Activated CD8-positive, alpha-beta memory T cell treated with anti-CD3 and anti-CD28 coated beads, Interleukin-2, amount 50 U/mL, for 4 hours (primary cell): Measurements from ENCODE around the gene PLXND1.
"Not testable (repeated sequence)": the region's sequence is repeated elsewhere in the genome, so short reads cannot be mapped to it uniquely, and the experiment has no call there.

Source experiments
- DNase-seq: peaks from one replicate; pipeline ENCODE4 v3.0.0-alpha.2; 2020

PLXND1 gene, protein sequence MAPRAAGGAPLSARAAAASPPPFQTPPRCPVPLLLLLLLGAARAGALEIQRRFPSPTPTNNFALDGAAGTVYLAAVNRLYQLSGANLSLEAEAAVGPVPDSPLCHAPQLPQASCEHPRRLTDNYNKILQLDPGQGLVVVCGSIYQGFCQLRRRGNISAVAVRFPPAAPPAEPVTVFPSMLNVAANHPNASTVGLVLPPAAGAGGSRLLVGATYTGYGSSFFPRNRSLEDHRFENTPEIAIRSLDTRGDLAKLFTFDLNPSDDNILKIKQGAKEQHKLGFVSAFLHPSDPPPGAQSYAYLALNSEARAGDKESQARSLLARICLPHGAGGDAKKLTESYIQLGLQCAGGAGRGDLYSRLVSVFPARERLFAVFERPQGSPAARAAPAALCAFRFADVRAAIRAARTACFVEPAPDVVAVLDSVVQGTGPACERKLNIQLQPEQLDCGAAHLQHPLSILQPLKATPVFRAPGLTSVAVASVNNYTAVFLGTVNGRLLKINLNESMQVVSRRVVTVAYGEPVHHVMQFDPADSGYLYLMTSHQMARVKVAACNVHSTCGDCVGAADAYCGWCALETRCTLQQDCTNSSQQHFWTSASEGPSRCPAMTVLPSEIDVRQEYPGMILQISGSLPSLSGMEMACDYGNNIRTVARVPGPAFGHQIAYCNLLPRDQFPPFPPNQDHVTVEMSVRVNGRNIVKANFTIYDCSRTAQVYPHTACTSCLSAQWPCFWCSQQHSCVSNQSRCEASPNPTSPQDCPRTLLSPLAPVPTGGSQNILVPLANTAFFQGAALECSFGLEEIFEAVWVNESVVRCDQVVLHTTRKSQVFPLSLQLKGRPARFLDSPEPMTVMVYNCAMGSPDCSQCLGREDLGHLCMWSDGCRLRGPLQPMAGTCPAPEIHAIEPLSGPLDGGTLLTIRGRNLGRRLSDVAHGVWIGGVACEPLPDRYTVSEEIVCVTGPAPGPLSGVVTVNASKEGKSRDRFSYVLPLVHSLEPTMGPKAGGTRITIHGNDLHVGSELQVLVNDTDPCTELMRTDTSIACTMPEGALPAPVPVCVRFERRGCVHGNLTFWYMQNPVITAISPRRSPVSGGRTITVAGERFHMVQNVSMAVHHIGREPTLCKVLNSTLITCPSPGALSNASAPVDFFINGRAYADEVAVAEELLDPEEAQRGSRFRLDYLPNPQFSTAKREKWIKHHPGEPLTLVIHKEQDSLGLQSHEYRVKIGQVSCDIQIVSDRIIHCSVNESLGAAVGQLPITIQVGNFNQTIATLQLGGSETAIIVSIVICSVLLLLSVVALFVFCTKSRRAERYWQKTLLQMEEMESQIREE (N-terminal part only)

DNA sequence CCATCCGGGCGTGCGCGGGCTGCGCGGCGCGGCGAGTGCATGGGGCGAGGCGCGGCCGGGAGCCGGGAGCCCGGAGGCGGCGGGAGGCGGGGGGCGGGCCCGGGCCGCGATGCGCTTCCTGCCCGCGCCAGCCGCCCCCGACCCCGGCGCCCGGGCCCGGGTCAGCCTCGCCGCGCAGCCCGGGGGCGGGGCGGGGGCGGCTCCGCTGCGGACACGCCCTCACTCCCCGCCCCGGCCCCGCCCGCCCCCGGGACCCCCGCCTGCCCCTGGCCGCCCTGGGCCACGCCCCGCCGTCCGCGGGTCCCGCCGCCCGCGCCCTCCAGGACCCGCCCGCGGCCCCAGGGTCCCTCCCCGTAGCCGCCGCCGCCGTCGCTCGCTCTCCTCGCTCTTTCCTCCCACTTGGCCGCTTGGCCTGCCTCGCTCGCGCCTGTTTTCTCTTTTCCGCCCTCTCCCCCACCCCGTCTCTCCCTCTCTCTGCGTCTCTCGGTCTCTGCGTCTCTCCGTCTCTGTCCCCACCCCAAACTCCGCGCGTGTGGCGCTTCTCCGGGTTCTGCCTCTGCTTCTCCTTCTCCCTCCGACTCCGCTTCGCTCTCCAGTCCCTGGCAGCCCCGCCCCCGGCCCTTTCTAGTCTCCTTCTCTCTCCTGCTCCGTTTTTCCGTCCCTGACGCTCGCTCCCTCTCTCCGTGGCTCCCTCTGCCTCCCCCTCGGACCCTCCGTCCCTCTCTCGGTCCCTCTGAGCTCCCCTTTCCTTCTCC, at the start of gene PLXND1:
Gene PLXND1 (minus strand): TSS at position 41 of the 755 bp plus-strand sequence. CDS start 37 bp downstream, at position 4.
- peak; percentile 53 for DNase-seq

DNA sequence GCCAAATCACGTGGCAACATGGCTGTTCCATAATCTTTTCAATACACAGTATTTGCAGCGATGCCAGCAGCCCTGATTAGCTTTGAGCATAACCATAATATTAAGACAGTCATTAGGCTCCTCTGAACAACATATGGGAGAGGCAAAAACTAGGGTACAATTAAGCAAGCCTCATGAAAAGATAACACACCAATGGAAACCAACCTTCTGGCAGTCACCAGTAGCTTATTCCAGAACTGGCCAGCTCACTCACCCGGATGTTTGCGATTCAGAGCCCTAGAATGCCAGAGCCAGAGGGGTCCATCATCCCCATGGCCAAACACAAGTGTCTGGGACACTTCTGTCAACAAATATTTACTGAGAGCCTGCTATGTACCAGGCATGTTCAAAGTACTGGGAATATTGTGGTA, 48.8 kb upstream of the PLXND1 start:
- DNase-seq = no peak

DNA sequence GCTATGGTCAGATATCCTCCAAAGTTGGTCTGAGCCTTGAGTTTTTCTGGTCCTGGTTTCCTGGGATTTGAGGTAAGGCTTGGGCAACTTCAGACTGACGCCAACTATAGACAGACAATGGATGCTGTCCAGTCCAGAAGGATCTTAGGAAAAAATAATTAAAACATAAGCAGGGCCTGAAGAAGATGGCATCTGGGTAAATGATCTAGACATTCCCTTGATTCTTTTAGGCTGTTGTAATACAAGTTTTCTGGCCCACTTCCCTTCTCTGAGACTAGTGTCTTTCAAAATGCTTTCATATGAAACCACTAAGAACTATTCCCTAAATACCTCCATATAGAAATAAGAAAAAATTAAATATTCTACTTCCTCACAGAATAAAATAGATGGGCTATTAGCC, 47.7 kb upstream of the PLXND1 start:
- DNase-seq = no peak

DNA sequence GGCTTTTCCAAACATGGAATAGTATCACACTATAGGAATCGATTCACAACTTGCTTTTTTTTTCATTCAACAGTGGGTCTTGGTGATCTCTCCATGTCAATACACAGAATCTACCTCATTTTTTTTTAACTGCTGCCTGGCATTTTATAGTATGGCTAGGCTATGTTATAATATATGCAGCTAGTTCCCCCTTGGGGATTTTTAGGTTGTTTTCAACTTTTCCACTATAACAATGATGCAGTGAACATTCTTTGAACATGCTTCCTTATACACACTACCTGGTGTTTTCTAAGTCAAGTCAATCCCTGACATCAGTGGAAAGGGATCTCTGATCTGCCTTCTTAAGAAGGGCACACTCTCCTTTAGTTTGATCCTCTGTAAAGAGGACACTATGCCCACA, 46.5 kb upstream of the PLXND1 start:
- no peak for DNase-seq

DNA sequence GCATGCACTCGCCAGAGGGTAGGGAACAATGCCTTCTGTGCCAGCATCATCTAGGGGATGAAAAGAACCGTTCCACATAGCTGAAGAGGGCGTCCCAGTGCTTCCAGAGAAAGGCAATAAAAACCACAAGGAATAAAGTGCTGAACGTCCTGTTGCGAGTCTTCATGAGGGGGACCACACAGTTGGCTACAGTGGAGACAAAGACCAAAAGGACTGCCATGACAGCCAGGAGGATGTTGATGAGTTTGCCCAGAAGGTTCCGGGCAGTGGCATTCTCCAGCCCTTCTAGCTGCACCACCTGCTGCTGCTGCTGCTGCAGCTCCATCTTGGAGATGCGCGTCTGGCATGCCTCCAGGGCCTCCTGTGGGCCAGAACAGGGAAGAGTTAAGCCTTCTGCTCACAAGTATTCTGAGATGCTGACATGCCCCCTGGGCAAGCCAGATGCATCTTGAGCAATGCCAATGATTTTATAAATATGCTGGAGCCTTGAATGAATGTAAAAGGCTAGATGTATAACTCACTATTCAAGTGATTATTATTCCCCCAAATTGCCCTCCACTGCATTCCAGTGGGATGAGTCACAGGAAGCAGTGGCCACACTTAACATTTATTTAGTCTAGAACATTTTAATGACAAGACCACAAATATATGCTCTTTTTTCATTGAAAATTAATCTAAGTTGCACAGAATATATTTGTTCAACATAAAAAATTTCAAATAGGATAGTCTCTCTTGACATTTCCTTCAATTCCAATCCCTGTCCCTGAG, 45.1 kb upstream of the PLXND1 start:
- no peak for DNase-seq

DNA sequence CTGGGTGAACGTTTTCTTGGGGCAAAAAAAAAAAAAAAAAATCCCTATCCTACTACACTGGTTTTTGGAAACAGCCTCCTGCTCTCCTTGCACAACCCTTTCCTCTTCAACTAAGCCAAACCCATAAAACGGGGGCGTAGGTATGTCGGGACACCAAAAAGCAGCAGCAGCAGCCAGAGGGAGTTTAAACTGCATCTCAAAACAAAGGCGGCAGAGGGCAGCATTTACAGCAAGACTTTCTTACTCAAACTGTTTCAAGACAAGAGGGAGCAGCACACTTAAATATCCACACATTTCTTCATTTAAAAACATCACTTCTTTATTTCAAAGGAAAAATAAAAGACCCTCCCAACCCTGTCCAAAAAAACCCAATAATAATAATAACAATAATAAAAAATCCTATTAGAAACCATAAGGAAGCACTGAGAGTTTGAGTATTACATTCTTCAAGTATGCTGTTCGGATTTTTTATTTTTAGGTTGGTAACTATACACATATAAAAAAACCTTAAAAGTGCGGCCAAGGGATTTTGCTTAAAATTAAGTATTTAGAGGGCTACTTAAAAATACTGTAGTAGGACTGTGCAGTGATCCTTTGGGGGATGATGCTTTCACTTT, 43.9 kb upstream of the PLXND1 start:
- peak; percentile 51 for DNase-seq

DNA sequence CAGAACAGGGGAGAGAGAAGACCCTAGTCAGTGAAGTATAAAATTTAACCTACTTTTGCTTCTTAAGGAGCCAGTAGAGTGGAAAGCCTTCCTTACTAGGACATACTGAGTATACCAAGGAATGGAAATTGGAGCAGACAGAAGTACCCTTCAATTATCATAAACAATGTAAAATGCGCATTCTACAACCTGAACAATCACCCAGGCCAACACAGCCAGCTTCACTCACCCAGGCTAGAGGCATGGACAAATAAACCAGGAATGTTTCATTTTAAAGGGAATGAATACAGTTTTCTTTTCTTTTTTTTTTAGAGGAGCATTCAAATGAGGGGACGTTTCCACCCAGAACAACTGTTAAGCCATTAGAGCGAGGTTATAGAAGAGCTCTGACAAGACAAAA, 41.9 kb upstream of the PLXND1 start:
- no peak for DNase-seq

DNA sequence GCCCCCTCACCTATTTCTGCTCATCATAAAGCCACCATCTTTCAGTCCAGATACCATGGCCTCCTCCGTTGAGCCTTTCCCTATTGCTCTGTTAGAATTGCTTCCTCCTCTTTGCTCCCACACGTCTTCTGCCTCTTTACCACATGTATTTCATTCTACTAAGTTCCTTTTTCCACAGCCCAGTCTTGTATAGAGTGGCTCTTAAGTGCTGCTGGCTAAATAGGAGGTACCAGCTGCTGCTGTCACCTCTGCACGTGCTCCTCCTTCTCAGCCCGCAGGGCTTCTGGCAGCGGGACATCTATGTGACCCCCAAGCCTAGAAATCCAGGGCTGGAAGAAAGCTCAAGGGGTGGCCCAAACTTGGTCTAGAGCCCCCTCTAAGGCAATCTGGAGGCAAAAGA, 38.8 kb upstream of the PLXND1 start:
- DNase-seq = no peak

DNA sequence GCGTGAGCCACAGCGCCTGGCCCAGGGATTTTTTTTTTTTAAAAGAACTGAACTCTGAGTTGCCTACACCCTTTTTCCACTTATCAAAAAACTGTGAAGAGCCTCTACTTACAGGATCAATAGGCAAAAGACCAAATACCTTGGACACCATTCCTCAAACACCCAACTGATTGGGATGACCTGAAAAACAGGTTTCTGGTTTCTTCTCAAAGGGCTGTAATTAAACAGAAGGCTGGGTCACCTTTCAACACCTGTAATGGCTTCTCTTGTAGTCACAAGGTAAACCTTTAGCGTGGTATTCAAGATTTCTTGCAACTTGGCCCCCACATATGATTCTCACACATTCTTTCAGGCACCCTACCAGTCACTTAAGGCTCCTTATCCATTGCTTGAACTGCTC, 38.4 kb upstream of the PLXND1 start:
- no peak for DNase-seq

DNA sequence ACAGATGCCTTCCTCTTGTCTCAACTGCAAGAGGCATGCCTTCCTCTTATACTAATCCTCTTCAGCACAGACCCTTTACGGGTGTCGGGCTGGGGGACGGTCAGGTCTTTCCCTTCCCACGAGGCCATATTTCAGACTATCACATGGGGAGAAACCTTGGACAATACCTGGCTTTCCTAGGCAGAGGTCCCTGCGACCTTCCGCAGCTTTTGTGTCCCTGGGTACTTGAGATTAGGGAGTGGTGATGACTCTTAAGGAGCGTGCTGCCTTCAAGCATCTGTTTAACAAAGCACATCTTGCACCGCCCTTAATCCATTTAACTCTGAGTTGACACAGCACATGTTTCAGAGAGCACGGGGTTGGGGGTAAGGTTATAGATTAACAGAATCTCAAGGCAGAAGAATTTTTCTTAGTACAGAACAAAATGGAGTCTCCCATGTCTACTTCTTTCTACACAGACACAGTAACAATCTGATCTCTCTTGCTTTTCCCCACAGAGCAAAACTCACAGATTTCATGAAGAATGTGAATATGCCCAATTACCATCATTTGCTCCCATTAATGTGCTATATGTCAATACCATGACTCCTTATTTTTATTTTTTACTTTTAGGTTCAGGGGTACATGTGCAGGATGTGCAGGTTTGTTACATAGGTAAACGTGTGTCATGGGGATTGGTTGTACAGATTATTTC, 35.2 kb upstream of the PLXND1 start:
- DNase-seq = not testable (repeated sequence)

DNA sequence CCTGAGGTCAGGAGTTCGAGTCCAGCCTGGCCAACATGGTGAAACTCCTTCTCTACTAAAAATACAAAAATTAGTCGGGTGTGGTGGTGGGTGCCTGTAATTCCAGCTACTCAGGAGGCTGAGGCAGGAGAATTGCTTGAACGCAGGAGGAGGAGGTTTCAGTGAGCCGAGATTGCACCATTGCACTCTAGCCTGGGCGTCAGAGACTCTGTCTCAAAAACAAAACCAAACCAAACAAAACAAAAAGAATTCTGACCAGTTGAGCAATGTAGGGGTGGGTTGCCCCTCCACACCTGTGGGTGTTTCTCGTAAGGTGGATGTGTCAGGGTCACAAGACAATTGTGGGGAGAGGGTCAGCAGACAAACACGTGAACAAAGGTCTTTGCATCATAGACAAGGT, 34.5 kb upstream of the PLXND1 start:
- not testable (repeated sequence) for DNase-seq

DNA sequence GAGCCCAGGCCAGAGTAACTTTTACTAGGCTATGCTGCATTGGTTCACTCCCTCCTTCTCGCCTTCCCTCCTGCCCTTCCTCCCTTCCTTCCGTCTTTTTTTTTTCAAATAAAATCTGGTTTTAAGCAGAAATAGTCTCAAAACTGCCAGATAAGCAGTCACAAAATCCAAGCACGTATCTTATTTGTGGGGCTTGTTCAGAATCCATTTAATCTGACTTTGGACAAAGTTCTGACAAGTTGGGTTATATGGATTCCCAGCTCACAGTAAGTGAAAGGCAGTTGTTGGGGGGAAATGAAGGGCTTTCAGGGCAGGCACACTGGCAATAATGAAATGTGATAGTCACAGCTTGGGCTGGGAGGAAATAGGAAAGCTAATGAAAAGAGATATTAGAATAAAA, 32.0 kb upstream of the PLXND1 start:
- DNase-seq = no peak

DNA sequence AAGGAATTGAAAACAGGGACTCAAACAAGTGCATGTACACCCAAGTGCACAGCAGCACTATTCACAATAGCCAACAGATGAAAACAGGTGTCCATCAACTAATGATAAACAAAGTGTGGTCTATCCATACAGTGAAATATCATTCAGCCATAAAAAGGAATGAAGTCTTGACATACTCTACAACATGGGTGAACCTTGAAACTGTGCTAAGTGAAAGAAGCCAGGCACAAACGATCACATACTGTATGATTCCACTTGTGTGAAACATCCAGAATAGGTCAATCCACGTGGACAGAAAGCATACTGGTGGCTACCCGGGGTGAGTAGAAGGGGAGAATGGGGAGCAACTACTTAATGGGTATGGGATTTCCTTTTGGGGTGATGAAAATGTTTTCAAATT, 29.6 kb upstream of the PLXND1 start:
- no peak for DNase-seq

DNA sequence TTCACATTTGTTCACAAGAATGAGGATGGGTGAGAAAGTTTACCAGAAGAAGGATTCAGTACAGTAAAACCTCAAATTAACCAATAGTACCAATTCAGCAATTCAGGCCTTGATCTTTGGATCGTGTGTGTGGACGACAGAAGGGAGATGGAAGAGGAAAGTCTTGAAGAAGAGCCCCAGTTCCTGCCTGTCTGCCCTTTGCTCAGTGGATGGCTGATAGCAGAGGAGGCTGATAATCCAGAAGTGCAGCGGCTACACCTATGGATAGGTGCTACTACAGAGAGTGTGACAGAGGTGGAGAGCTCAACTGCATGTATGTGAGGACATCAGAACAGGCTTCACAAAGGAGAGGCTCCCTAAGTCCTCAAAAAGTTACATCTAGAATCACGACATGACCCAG, 29.2 kb upstream of the PLXND1 start:
- no peak for DNase-seq

DNA sequence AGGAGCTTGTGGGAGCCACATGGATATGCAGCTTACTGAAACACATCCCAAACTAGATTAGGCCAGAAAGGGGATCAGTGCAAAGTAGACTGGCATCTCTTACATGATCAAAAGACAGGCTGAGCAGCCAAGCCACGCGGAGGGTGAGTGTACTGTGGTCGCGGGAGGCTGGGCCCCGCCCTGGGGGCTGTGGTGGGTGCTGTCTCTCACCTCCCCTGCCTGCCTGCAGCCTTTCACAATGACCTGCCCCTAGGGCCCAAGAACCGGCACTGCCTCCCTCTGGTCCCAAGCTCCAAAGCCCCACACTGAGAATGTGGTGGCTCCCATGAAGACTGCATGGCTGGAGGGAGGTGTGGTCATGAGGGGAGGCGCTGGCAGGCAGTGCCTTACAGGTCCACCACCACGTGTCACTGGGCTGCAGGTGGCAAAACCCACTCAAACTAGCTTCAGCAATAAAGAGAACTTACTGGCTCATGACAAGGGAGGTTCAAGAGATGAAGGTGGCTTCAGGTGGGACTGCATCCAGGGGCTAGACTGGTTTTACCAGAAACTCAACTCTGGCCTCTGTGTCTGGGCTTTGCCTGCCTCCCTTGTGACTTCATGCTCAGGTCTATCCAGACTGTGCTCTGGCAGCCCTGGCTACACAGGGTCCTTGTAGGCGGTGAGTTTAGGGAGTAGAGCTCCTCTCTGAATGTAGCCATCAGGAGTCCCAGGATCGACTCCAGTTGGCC, 27.4 kb upstream of the PLXND1 start:
- DNase-seq = no peak

DNA sequence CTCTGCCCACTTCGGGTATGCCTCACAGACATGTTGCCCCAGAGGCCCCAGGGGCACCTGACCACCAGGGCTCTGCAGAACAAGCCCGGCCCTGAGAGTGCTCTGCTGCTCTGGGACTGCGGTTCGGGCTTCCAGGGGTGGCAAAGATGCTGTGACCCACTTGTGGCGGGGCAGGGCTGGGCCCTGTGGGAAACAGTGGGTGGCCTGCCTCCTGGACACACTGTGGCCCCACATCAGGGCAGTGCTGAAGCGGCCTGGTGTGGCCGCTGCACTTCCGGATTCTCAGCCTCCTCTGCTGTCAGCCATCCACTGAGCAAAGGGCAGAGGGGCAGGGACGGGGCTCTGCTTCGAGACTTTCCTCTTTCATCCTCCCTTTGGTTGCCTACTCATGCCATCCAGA, 26.5 kb upstream of the PLXND1 start:
- no peak for DNase-seq

DNA sequence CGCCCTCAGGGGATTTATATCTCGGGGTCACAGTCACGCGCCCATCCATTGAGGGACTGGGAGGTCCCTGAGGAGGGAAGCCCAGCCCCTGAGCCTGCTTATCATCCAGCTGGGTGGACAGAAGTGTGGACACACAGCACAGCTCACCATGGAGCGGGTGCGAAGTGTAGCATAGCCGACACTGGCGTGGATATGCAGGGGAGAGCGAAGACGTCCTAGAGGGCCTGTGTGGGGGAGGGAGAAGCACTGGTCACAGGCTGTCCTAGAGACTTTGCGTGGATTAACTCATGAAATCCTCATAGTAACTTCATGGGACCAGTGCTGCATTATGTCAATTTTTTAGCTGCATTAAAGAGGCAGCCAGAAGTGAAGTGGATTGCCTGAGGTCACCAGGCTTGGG, 26.1 kb upstream of the PLXND1 start:
- DNase-seq = no peak

DNA sequence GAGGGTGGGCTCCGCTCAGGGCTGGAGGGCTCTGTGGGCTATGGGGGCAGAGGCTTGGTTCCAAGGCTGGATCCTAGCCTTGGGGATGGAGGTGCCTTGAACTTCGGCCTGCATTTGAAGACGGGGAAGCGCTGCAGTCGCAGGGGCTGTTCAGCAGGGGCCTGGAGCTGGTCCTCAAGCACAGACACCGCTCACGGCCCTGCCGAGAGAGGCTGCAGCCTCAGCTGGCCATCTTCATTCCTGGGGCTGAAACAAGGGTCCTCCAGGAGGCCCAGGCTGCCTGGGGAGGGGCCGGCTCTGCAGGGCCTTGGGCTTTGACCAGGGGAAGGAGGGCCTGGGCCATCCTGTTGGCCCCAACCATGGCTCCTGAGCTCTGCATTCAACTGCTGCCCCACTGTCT, 25.6 kb upstream of the PLXND1 start:
- no peak for DNase-seq

DNA sequence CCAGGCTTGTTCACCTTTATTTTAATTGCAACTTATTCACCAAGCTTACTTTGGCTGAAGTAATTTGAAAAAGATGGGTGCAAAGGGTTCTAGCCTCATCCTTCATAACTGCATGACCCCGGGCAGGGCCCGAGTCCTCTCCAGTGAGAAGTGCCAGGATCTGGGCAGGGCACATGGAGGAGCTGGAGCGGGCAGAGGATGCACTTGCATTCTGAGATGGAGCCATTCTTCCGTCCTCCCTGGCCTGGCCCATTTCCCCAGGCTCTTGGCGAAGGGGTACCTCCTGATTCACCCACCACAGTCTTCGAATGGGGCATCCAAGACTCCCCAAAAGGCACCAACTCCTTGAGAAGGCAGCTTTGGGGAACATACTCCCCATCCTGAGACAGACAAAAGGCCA, 22.5 kb upstream of the PLXND1 start:
- DNase-seq = no peak

DNA sequence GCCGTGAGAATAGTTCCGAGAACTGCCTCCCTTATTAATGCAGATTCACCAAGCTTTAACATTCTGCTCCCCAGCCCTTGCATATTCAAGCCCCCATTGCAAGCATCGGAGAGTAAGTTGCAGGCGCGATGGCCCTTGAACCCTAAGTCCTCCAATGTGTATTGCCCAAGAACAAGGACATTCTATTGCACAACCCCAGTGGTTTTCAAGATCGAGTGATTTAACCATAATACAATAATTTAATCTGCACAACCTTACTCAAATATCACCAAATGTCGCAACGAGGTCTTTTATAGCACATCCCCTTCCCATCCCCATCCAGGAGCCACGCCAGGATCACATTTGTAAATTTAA, 21.7 kb upstream of the PLXND1 start:
- DNase-seq = no peak
